ENCODE measurements around the gene MYRF.

DNA sequence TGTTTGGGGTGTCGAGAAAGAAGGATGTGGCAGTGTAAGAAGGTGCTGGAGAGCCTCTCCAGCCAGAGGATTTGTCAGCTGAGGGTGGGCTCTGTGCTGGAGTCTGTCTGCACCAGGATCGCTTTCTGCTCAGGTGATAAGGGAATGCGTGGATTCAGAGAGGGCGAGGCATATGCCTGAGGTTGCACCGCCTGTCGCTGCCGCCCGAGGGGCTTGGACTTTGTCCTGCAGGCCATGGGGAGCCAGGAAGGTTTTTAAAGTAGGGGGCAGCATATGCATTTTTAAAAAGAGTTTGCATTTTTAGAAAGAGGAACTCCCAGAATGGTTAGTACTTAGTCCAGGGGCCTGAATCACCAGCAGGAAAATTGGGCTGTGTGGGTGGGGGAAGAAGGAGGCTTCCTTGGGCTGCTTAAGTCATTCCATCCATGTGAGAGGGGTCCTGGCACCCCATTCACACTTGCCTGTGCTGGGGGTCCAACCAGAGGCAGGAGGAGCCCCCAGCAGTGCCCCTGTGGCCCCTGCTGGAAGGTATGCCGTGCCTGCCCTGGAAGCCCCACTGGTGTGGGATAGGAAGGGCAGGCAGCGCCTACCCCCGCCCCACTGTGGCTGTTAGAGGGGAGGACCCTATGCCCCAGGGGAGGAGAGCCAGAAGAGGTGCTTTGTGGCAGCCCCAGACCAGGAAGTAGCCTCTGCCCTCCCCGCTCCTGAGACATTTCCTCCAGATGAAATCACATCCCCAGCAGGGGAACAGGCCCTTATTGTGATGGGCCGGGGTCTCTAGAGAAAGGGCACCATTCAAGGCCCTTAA, 35.8 kb upstream of the MYRF start:
- TF ChIP-seq EZH2phosphoT487 (IDR thresholded peaks at IDR 0.05; ENCODE audit: borderline replicate concordance) (no peak), CTCF (conservative IDR thresholded peaks at IDR 0.05; ENCODE audit: low read length) (no peak)
